Bronchial epithelial cell (primary cell): Measurements from ENCODE around the gene THAP8. TPM values are rescaled to one million over a fixed set of nuclear protein-coding genes. Genes with fewer than 3 reads are reported as not detected.
A peak's percentile ranks its signal among the peaks of the same experiment; 100 is the strongest.
"Not testable (repeated sequence)": the region's sequence is repeated elsewhere in the genome, so short reads cannot be mapped to it uniquely, and the experiment has no call there.

Experiments used
- DNase-seq: peaks from one replicate; pipeline ENCODE4 v3.0.0-alpha.2; 2010; ENCODE audit warnings: low read depth
- FAIRE-seq: peaks from 2 replicates; lab custom pipeline; 2011; peaks lifted over from hg19 to GRCh38; lab: Jason Lieb, UNC
- H3K27me3 ChIP-seq: 2 replicates; pipeline ENCODE4 v1.5.1; 2011; ENCODE audit warnings: low read length; ENCODE audit not compliant: control insufficient read depth, insufficient read depth
- H3K36me3 ChIP-seq: 2 replicates; pipeline ENCODE4 v1.5.1; 2011; ENCODE audit warnings: low read length; ENCODE audit not compliant: control insufficient read depth, insufficient read depth
- H3K4me3 ChIP-seq: 2 replicates; pipeline ENCODE4 v1.5.1; 2011; ENCODE audit warnings: mild to moderate bottlenecking, low read depth, low read length, control low read depth
- total RNA-seq: library from RNA; depleted of rRNA; stranded (reverse); fragments of >200 nt; gene quantifications from 2 replicates; pipeline ENCODE4 v1.2.1, GENCODE V29; 2014
- TF ChIP-seq, protein P1 (sequence below): IDR thresholded peaks from 2 replicates; pipeline ENCODE4 v1.5.1; 2011; ENCODE audit warnings: mild to moderate bottlenecking, moderate library complexity, low read length, control low read depth, inconsistent platforms; ENCODE audit not compliant: insufficient read depth, severe bottlenecking

THAP8 gene
- total RNA-seq, 1 donor from 2014 or later: 2.1 TPM

- TF ChIP-seq, protein P1, sequence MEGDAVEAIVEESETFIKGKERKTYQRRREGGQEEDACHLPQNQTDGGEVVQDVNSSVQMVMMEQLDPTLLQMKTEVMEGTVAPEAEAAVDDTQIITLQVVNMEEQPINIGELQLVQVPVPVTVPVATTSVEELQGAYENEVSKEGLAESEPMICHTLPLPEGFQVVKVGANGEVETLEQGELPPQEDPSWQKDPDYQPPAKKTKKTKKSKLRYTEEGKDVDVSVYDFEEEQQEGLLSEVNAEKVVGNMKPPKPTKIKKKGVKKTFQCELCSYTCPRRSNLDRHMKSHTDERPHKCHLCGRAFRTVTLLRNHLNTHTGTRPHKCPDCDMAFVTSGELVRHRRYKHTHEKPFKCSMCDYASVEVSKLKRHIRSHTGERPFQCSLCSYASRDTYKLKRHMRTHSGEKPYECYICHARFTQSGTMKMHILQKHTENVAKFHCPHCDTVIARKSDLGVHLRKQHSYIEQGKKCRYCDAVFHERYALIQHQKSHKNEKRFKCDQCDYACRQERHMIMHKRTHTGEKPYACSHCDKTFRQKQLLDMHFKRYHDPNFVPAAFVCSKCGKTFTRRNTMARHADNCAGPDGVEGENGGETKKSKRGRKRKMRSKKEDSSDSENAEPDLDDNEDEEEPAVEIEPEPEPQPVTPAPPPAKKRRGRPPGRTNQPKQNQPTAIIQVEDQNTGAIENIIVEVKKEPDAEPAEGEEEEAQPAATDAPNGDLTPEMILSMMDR: no peak
- Histone ChIP-seq H3K27me3 (no peaks in the 10 kb centered on the region), H3K36me3 (peaks cover 2% of the 10 kb centered on the region), H3K4me3 (no peak overlapping the region)
- DNase-seq (peak; percentile 62), FAIRE-seq (no peak)
Measured at GRCh38 chr19:36041831-36042230, 12.3 kb downstream of the THAP8 start.

- not testable (repeated sequence) for DNase-seq, H3K27me3 ChIP-seq, FAIRE-seq, H3K4me3 ChIP-seq, H3K36me3 ChIP-seq
Measured at GRCh38 chr19:36041092-36041491, 13.0 kb downstream of the THAP8 start.

- no peaks in the 10 kb centered on the region for H3K27me3 ChIP-seq
- no peak for FAIRE-seq
- no peak overlapping the region for H3K4me3 ChIP-seq
- no peak for DNase-seq
- H3K36me3 ChIP-seq: no peaks in the 10 kb centered on the region
- TF ChIP-seq, protein P1: no peak
Measured at GRCh38 chr19:36040495-36040894, 13.6 kb downstream of the THAP8 start.

DNA sequence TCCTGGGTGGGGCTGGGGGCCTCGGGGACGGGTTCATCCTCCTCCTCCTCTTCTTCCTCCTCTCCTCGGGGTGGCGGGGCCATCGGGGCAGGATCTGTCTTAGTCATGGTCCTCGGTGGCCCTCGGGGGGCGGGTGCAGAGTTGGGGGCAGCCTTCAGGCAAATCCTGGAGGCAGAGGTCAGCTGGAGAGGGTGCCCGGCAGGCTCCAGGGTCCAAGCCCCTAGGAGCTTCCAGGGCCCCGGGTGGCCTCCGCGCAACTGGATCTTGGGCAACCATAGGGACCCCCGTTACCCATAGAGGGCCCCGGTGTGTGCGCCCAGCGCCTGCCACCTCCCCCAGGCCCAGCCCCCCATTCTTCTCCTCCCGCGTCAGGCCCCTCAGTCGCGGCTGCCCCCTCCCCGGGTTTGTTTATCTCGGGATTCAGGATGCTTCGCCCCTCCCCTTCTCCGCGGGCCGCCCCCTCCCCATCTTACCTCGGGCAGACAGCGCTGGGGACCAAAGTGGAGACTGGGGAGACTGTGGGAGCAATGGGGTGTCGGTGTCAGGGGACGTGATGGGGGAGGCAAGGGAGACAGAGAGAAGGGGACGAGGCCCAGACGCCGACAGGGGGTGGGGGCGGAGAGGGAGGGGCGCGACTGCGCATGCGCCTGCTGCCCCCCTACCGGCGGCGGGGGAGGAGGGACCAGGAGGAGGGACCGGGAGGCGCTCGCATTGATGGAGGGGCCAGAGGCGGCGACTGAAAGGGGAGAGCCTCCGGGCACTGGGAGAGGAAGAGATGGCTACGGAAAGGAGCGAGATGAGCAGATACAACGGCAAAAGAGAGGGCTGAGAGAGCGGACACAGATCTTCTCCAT lies 21.6 kb downstream of the THAP8 start, which contains the start of gene CLIP3:
TSS of gene CLIP3 (minus strand) at position 623 of the 854 bp plus-strand sequence. CDS start at position 107, 516 bp downstream.
- DNase-seq (no peak), FAIRE-seq (no peak)
- H3K4me3 ChIP-seq: peak within 1 kb of the TSS; percentile 14
- no peaks in the 10 kb centered on the region for H3K27me3 ChIP-seq
- TF ChIP-seq, protein P1: no peak
- no peaks in the 10 kb centered on the region for H3K36me3 ChIP-seq

- Histone ChIP-seq H3K36me3 (no peaks in the 10 kb centered on the region), H3K27me3 (no peaks in the 10 kb centered on the region), H3K4me3 (no peak overlapping the region)
- DNase-seq: no peak
- TF ChIP-seq, protein P1: no peak
- FAIRE-seq: no peak
Measured at GRCh38 chr19:36031308-36031707, 22.8 kb downstream of the THAP8 start.

DNA sequence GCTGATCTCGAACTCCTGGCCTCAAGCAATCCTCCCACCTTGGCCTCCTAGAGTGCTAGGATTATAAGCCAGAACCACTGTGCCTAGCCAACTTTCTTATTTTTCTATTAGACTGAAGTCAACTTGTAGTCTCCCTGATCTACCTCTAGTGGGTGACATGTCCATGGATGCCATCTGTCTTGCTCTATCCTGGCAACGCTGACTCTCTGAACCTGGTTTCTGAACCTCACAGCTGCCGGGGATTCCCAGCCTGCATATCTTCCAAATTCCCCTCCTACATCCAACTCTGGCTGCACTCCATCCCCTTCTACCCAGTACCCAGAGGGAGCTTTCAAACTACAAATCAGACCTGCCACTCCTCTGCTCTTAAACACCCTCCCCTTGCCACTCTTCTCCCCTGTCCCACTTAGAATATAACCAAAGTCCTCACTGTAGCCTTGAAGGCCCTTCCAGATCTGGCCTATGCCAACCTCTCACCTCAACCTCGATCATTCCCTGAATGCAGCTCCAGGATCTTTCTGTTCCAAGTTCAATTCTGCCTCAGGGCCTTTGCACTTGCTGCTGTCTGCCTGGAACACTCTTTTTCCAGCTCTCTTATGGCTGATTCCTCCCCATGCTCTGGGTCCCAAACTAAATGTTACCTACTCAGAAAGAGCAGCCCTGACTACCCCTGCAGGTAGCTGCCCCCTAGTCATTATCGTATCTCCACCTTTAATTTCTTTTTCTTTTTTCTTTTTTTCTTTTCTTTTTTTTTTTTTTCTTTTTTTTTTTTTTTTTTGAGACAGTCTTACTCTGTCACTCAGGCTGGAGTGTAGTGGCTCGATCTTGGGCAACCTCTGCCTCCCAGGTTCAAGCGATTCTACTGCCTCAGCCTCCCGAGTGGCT lies 23.6 kb downstream of the THAP8 start:
- FAIRE-seq: no peak

More for the DNA sequence above, 23.6 kb downstream of the THAP8 start:
- Histone ChIP-seq H3K4me3 (no peak overlapping the region), H3K36me3 (no peaks in the 10 kb centered on the region), H3K27me3 (no peaks in the 10 kb centered on the region)
- TF ChIP-seq, protein P1: peak; percentile 43
- peak; percentile 24 for DNase-seq
